Uterus (tissue), 2 donors: ENCODE measurements around the gene ADORA1.

Source experiments
- CTCF ChIP-seq, 4 experiments: fragments of 200-600 bp in 2 of 4; fragments of 450-650 bp in 2 of 4; sonication (generic) in 2 of 4; IDR thresholded peaks; one replicate each; pipeline ENCODE4 v1.5.1; 2016 to 2019; ENCODE audit warnings: antibody characterized with exemption in 4 of 4, mild to moderate bottlenecking in 2 of 4, moderate library complexity in 1 of 4
- POLR2A ChIP-seq, 2 donors: fragments of 450-650 bp; IDR thresholded peaks; one replicate each; pipeline ENCODE4 v1.6.1; 2016; ENCODE audit warnings: antibody characterized with exemption in 2 of 2, mild to moderate bottlenecking in 1 of 2, moderate library complexity in 1 of 2

GRCh38 chr1:203173566-203173965 is 46.0 kb downstream of the ADORA1 start:
- TF ChIP-seq CTCF (IDR thresholded peaks at IDR 0.05) (no peak), POLR2A (IDR thresholded peaks at IDR 0.05) (no peak)
